NB4 (cell line): Measurements from ENCODE around the gene SOX9.

ENCODE experiments used
- CTCF ChIP-seq: IDR thresholded peaks from one replicate; pipeline ENCODE4 v1.5.1; 2012; ENCODE audit warnings: low read depth, low read length
- MAX ChIP-seq: IDR thresholded peaks from 2 replicates; pipeline ENCODE4 v1.6.1; 2011; ENCODE audit warnings: low read depth, low read length

GRCh38 chr17:72143245-72143644 lies 22.4 kb downstream of the SOX9 start:
- TF ChIP-seq CTCF (no peak), MAX (no peak)
